ENCODE results near the gene TMEM203. TPM values are rescaled to one million over a fixed set of nuclear protein-coding genes. Genes with fewer than 3 reads are reported as not detected.

Gene TMEM203
- total RNA-seq, 4 donors from 2014 or later, result 21.6 to 29.1 (median 27.1) TPM

DNA sequence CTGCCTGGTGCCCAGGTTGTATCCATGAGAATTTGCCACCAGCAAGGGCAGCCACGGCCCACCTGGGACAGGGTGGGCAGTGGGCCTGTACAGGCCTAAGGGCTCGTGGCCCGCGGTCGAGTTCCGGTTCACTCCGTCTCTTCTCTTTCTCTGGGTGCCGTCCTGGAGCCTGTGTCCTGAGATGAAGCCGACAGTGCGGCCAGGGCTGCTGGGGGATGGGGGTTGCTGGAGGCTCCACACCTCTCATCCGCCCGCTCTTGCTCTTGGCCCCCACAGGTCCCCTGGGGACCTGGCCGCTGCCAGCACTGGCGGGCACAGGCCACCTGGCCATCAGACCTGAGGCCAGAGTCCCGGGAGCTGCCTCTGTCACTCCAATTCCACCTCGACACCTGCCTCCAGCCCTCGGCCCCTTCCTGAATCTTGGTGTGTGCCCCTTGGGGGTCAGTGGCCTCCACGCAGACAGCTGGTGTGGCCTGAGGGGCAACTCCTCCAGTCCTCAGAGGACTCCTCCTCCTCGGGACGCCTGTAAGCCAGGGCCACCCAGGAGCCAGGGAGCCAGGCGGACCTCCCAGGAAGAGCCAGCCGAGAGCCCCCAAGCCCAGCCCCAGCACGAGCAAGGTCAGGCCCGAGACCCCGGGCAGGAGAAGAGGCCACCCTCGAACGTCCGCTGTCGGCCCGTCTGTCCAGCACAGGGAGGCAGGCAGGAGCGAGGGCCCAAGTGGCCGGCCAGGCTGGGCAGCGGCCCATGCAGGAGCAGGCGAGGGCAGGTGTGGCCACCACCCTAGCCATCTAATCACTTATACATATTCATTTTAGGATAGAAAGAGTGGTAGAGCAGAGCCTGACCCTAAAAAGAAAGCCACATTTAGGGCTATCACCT lies 40.8 kb downstream of the TMEM203 start:
- TF ChIP-seq, protein P1, sequence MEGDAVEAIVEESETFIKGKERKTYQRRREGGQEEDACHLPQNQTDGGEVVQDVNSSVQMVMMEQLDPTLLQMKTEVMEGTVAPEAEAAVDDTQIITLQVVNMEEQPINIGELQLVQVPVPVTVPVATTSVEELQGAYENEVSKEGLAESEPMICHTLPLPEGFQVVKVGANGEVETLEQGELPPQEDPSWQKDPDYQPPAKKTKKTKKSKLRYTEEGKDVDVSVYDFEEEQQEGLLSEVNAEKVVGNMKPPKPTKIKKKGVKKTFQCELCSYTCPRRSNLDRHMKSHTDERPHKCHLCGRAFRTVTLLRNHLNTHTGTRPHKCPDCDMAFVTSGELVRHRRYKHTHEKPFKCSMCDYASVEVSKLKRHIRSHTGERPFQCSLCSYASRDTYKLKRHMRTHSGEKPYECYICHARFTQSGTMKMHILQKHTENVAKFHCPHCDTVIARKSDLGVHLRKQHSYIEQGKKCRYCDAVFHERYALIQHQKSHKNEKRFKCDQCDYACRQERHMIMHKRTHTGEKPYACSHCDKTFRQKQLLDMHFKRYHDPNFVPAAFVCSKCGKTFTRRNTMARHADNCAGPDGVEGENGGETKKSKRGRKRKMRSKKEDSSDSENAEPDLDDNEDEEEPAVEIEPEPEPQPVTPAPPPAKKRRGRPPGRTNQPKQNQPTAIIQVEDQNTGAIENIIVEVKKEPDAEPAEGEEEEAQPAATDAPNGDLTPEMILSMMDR (IDR thresholded peaks at IDR 0.05), result no peak
- DNase-seq (ENCODE audit: low spot score) (no peak), ATAC-seq (ENCODE audit: low FRiP score) (no peak)

DNA sequence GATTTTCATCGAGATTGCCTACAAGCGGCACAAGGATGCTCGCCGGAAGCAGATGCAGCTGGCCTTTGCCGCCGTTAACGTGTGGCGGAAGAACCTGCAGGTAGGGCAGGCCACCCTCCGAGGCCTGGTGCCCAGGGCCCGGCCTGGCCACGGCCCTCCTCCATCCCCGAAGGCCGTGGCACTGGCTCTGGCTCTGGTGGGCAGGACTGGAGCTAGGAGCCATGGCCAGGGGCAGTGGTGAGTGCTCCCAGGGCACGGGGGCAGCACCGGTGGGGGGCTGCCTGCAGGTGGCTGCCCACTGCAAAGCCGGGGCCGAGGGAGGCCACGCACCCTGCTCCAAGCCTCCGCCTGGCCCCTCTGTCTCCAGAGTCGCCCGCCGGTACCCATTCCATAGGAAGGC lies 41.6 kb downstream of the TMEM203 start:
- TF ChIP-seq, protein P1 (IDR thresholded peaks at IDR 0.05), result no peak
- ATAC-seq (ENCODE audit: low FRiP score), result no peak
- no peak for DNase-seq (ENCODE audit: low spot score)

DNA sequence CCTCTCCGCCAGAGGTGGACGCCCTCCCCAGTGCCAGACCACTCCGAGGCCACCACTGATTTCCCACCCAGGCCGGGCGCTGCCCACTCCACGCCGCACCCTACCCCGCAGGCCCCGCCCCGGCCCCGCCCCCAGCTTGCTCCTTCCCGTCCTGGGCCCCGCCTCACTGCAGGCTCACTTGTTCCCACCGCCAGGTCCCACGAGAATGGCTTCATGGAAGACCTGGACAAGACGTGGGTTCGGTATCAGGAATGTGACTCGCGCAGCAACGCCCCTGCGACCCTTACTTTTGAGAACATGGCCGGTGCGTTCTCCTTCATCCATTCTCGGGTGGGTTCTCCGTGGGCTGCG lies 42.1 kb downstream of the TMEM203 start:
- TF ChIP-seq, protein P1 (IDR thresholded peaks at IDR 0.05), result no peak
- no peak for ATAC-seq (ENCODE audit: low FRiP score)
- no peak for DNase-seq (ENCODE audit: low spot score)

DNA sequence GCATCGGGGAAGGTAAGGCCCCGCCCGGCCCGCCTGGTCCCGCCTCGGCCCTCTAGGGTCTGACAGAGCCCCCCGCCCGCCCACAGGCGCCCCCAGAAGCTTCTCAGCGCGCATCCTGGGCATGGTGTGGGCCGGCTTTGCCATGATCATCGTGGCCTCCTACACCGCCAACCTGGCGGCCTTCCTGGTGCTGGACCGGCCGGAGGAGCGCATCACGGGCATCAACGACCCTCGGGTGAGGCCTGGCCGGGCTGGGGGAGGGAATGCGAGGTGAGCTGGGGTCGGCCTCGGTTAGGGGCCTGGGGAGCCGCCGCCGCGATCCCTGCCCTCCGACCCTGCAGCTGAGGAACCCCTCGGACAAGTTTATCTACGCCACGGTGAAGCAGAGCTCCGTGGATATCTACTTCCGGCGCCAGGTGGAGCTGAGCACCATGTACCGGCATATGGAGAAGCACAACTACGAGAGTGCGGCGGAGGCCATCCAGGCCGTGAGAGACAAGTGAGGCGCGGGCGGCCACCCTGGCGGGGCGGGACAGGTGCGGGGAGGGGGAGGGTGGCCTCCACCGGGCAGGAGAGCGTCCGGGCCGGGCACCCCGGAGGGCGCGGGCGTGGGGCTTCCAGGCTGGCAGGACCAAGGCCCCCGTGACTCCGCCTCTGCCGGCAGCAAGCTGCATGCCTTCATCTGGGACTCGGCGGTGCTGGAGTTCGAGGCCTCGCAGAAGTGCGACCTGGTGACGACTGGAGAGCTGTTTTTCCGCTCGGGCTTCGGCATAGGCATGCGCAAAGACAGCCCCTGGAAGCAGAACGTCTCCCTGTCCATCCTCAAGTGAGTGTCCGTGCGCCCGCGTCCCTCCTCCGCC lies 42.7 kb downstream of the TMEM203 start:
- ATAC-seq (ENCODE audit: low FRiP score) (no peak), DNase-seq (ENCODE audit: low spot score) (no peak)
- TF ChIP-seq, protein P1 (IDR thresholded peaks at IDR 0.05), result no peak

DNA sequence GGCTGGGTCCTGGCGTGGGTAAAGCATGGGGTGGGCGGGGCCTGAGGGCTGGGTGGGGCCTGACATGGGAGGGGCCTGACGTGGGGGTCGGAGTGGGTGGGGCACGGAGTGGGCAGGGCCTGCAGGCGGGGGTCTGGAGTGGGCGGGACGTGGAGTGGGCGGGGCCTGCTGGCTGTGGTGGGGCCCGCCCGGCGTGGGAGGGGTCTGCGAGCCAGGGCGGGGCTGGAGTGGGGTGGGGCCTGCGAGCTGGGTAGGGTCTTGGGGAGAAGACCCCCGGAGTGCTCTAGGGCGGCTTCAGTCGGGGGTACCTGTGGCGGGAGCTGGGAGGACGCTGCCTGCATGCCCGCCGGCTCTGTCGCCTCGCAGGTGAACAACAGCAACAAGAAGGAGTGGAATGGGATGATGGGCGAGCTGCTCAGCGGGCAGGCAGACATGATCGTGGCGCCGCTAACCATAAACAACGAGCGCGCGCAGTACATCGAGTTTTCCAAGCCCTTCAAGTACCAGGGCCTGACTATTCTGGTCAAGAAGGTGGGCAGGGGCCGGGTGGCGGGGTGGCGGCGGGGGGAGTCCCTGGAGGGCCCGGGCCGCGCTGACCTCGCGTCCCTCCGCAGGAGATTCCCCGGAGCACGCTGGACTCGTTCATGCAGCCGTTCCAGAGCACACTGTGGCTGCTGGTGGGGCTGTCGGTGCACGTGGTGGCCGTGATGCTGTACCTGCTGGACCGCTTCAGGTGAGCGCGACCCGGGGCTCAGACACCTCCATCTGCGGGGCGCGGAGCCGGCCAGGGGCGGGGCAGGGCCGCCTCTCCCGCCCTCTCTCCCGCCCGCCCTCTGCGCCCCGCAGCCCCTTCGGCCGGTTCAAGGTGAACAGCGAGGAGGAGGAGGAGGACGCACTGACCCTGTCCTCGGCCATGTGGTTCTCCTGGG lies 43.6 kb downstream of the TMEM203 start:
- ATAC-seq (ENCODE audit: low FRiP score) (no peak), DNase-seq (ENCODE audit: low spot score) (no peak)
- TF ChIP-seq, protein P1 (IDR thresholded peaks at IDR 0.05), result no peak

DNA sequence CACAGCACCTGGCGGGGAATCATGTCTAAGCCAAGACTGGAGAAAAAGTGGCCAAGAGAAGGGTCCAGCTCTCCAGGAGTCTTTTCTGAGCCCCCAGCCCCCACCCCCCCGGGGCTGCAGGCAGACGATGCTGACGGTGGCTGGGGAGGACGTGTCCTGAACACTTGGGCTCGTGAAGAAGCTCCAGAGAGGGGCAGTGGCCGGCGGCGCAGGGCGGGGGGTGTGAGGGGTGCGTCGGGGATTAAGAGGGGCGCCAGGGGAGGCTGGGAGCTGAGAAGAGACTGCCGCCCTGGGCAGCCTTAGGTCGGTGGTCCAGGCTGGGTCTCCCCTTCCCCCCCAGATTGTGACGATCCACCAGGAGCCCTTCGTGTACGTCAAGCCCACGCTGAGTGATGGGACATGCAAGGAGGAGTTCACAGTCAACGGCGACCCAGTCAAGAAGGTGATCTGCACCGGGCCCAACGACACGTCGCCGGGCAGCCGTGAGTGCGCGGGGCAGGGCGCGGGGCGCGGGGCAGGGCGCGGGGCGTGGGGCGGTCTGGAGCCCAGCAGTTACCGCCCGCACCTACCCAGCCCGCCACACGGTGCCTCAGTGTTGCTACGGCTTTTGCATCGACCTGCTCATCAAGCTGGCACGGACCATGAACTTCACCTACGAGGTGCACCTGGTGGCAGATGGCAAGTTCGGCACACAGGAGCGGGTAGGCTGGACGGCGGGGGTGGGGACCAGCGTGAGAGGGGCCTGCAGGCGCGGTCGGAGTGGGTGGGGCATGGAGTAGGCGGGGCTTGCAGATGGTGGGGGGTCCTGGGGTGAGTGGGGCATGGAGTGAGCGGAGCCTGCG lies 44.5 kb downstream of the TMEM203 start:
- ATAC-seq (ENCODE audit: low FRiP score) (no peak), DNase-seq (ENCODE audit: low spot score) (no peak)
- TF ChIP-seq, protein P1 (IDR thresholded peaks at IDR 0.05), result no peak

All from omental fat pad (tissue), 4 donors.